ENCODE data around the gene COA8. TPM values are rescaled to one million over a fixed set of nuclear protein-coding genes. Genes with fewer than 3 reads are reported as not detected.
A peak's percentile ranks its signal among the peaks of the same experiment; 100 is the strongest.

COA8 gene
- total and polyA plus RNA-seq, 10 of the 15 experiments (the other 5 are each of a cell fraction or from before 2014, with no cell fraction given) = 6.1 to 69.5 (median 25.8) TPM

DNA sequence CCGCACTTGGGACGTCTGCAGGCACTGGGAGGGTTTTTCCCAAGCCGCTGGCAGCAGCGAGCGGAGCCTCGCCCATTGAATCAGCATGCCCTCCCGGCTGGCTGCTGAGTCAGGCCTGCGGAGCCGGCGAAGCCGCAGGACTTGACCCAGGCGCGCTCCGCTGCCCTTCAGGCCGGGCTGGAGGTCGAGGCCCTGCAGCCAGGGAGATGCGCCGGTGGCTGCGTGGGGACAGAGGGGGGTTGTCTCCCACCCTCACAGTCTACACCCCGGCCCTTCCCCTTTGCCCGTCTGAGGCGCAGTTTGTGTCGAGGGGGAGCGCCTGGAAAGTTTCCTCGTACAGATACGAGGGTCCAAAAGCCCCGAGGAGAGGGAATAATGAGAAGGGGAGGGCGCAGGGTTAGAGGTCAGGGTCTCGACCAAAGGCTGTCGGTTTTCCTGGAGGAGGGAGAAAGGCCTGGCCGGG, 65.5 kb downstream of the COA8 start (continued):
- TF ChIP-seq, protein P1, sequence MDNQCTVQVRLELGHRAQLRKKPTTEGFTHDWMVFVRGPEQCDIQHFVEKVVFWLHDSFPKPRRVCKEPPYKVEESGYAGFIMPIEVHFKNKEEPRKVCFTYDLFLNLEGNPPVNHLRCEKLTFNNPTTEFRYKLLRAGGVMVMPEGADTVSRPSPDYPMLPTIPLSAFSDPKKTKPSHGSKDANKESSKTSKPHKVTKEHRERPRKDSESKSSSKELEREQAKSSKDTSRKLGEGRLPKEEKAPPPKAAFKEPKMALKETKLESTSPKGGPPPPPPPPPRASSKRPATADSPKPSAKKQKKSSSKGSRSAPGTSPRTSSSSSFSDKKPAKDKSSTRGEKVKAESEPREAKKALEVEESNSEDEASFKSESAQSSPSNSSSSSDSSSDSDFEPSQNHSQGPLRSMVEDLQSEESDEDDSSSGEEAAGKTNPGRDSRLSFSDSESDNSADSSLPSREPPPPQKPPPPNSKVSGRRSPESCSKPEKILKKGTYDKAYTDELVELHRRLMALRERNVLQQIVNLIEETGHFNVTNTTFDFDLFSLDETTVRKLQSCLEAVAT (IDR thresholded peaks at IDR 0.05) = no peak
- TF ChIP-seq ZNF622 (IDR thresholded peaks at IDR 0.05) = no peak

DNA sequence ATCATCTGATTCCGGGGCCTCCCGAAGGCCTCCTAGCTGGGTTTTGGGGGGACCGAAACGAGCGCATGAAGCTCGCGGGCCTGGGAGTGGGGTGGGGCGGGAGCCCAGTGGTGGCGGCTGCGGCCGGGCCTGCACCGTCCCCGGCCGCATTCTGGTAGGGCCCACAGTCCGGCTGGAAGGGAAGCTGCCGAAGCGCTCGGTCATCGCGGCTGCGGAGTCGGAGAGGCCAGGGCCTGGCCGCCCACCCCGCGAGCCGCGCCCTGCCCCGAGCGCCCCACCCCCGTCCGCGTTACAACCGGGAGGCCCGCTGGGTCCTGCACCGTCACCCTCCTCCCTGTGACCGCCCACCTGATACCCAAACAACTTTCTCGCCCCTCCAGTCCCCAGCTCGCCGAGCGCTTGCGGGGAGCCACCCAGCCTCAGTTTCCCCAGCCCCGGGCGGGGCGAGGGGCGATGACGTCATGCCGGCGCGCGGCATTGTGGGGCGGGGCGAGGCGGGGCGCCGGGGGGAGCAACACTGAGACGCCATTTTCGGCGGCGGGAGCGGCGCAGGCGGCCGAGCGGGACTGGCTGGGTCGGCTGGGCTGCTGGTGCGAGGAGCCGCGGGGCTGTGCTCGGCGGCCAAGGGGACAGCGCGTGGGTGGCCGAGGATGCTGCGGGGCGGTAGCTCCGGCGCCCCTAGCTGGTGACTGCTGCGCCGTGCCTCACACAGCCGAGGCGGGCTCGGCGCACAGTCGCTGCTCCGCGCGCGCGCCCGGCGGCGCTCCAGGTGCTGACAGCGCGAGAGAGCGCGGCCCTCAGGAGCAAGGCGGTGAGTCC, 66.1 kb downstream of the COA8 start, which contains the start of gene KLC1:
KLC1 (plus strand) TSS at position 528 of the 819 bp plus-strand sequence. CDS start 25,354 bp downstream, outside the sequence.
- TSS peak; percentile 93 for BruUV-seq (replicated peaks)
- RAD21 ChIA-PET (ENCODE audit: unreplicated experiment) = interaction anchor here (1.3 kb wide), 1 partner anchor 51 kb away, joined by 3 read pairs; no protein-coding TSS in a partner anchor
- Histone ChIP-seq H3K4me3 (peak within 1 kb of the TSS; percentile 96), H3K4me1 (ENCODE audit: control insufficient read depth, insufficient read depth, low read length) (peaks cover 30% of the 10 kb centered on the region), H4K20me1 (ENCODE audit: control insufficient read depth, insufficient read depth) (peaks cover 4% of the 10 kb centered on the region; the same call in 1 of the 2 replicates), H3K9ac (ENCODE audit: control insufficient read depth, insufficient read depth, low read length) (peak within 1 kb of the TSS; percentile 90), H3K79me2 (ENCODE audit: control insufficient read depth, insufficient read depth, low read length) (peaks cover 42% of the 10 kb centered on the region), H3K27ac (ENCODE audit: control insufficient read depth, insufficient read depth) (peak within 1 kb of the TSS; percentile 60), H2AFZ (ENCODE audit: control insufficient read depth, low read depth, low read length) (peak within 1 kb of the TSS; percentile 92), H3K4me2 (ENCODE audit: control insufficient read depth, insufficient read depth) (peak within 1 kb of the TSS; percentile 96), H3K27me3 (replicated peaks in 1 of 2; ENCODE audit: control insufficient read depth in 2 of 2, insufficient read depth in 2 of 2, low read length in 1 of 2) (no peaks in the 10 kb centered on the region), H3K9me3 (replicated peaks; ENCODE audit: control insufficient read depth, insufficient read depth, low read length) (no peaks in the 10 kb centered on the region), H3K36me3 (ENCODE audit: control insufficient read depth in 2 of 2, insufficient read depth in 2 of 2, low read length in 1 of 2) (no peaks in the 10 kb centered on the region; a peak in 1 of 4 replicates)
- WGBS (ENCODE audit: insufficient coverage, insufficient replicate concordance, low lambda C conversion rate, missing lambda C conversion rate) = under 1% methylated on average over 34 of the region's 97 CpGs
- no peak for DNase-seq (ENCODE audit: low read depth, low spot score)
- intact Hi-C loops (cut with micrococcal nuclease; ENCODE audit: unreplicated experiment) = no loop called here
- POLR2A ChIA-PET = interaction anchor here (0.7 to 2.1 kb wide), 4 partner anchors 24 to 1059 kb away, joined by 3 to 5 read pairs (median 4); partner anchors contain the start of gene XRCC3
- CTCF ChIA-PET = no interaction called here
- in situ Hi-C loops (cut with MboI) = no loop called here
- peak; percentile 73 for ATAC-seq
- FAIRE-seq = no peak
- SMC1A ChIA-PET (ENCODE audit: uncharacterized antibody, unreplicated experiment) = no interaction called here
- TF ChIP-seq, protein P2, sequence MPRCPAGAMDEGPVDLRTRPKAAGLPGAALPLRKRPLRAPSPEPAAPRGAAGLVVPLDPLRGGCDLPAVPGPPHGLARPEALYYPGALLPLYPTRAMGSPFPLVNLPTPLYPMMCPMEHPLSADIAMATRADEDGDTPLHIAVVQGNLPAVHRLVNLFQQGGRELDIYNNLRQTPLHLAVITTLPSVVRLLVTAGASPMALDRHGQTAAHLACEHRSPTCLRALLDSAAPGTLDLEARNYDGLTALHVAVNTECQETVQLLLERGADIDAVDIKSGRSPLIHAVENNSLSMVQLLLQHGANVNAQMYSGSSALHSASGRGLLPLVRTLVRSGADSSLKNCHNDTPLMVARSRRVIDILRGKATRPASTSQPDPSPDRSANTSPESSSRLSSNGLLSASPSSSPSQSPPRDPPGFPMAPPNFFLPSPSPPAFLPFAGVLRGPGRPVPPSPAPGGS (IDR thresholded peaks at IDR 0.05; ENCODE audit: borderline replicate concordance, insufficient read depth, low read depth, low read length, poor library complexity, severe bottlenecking) = no peak
- peak; percentile 53 for TF ChIP-seq GATAD2B (conservative IDR thresholded peaks at IDR 0.05; ENCODE audit: low read depth)
- peak; percentile 99 for TF ChIP-seq ATF7 (IDR thresholded peaks at IDR 0.05; ENCODE audit: low read depth)
- no peak for TF ChIP-seq RBBP5 (conservative IDR thresholded peaks at IDR 0.05)
- TF ChIP-seq BACH1 (IDR thresholded peaks at IDR 0.05; ENCODE audit: borderline replicate concordance) = peak; percentile 80
- no peak for TF ChIP-seq SUPT20H (IDR thresholded peaks at IDR 0.05; ENCODE audit: borderline replicate concordance, control insufficient read depth, low read depth, low read length)
- TF ChIP-seq TCF3 (IDR thresholded peaks at IDR 0.05; ENCODE audit: borderline replicate concordance, insufficient read depth, low read depth, low read length) = 0 out of 2 replicates have a peak, but pooled peaks have one; percentile 27
- TF ChIP-seq, protein P3, sequence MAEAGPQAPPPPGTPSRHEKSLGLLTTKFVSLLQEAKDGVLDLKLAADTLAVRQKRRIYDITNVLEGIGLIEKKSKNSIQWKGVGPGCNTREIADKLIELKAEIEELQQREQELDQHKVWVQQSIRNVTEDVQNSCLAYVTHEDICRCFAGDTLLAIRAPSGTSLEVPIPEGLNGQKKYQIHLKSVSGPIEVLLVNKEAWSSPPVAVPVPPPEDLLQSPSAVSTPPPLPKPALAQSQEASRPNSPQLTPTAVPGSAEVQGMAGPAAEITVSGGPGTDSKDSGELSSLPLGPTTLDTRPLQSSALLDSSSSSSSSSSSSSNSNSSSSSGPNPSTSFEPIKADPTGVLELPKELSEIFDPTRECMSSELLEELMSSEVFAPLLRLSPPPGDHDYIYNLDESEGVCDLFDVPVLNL (IDR thresholded peaks at IDR 0.05; ENCODE audit: low read depth, low read length) = no peak
- no peak for TF ChIP-seq NR2C2 (IDR thresholded peaks at IDR 0.05; ENCODE audit: borderline replicate concordance, control insufficient read depth, insufficient read length, low read depth)
- no peak for TF ChIP-seq NFYA (IDR thresholded peaks at IDR 0.05; ENCODE audit: borderline replicate concordance, low read depth, low read length)
- peak; percentile 69; the same call in 1 of the 2 replicates for TF ChIP-seq RB1 (IDR thresholded peaks at IDR 0.05; ENCODE audit: borderline replicate concordance)
- no peak for TF ChIP-seq HDGF (IDR thresholded peaks at IDR 0.05)
- no peak for TF ChIP-seq ZNF622 (IDR thresholded peaks at IDR 0.05)
- no peak for TF ChIP-seq KLF5 (IDR thresholded peaks at IDR 0.05; ENCODE audit: partially characterized antibody)
- peak; percentile 69; the same call in 1 of the 2 replicates for TF ChIP-seq TAF1 (IDR thresholded peaks at IDR 0.05; ENCODE audit: borderline replicate concordance, low read depth, low read length)
- peak; percentile 96 for TF ChIP-seq CREB1 (IDR thresholded peaks at IDR 0.05; ENCODE audit: low read depth)
- no peak for TF ChIP-seq NRF1 (conservative IDR thresholded peaks at IDR 0.05; ENCODE audit: low read depth, low read length)
